NB4 (cell line): ENCODE measurements around the gene ECHDC3.

Source experiments
- POLR2A ChIP-seq: IDR thresholded peaks from 2 replicates; pipeline ENCODE4 v1.6.1; 2011; ENCODE audit warnings: mild to moderate bottlenecking; ENCODE audit not compliant: insufficient read length; ENCODE audit errors: extremely low read depth
- TF ChIP-seq, protein P1 (sequence below): IDR thresholded peaks from one replicate; pipeline ENCODE4 v1.5.1; 2012; ENCODE audit warnings: low read depth, low read length
- TF ChIP-seq, protein P2 (sequence below): IDR thresholded peaks from 2 replicates; pipeline ENCODE4 v1.6.1; 2011; ENCODE audit warnings: low read depth, low read length

DNA sequence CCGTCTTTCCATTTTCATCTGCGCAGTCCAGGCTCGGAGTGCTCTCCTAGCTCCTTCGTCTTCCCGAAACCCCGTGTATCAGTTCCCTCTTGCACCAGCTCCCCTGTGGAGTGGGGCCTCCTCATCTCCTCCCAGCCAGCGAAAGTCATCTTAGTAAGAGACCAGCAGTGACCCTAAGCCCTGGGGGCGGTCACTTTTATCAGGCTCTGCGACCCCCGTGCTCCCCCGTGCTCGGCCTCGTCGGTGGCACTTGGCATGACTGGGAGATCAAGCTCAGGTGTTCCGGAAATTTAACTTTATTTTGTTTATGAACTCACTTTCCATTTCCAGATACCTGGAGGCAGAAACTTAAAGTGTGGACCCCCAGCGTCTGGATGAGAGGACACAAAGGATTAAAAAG lies 574 bp upstream of the ECHDC3 start:
- TF ChIP-seq, protein P1, sequence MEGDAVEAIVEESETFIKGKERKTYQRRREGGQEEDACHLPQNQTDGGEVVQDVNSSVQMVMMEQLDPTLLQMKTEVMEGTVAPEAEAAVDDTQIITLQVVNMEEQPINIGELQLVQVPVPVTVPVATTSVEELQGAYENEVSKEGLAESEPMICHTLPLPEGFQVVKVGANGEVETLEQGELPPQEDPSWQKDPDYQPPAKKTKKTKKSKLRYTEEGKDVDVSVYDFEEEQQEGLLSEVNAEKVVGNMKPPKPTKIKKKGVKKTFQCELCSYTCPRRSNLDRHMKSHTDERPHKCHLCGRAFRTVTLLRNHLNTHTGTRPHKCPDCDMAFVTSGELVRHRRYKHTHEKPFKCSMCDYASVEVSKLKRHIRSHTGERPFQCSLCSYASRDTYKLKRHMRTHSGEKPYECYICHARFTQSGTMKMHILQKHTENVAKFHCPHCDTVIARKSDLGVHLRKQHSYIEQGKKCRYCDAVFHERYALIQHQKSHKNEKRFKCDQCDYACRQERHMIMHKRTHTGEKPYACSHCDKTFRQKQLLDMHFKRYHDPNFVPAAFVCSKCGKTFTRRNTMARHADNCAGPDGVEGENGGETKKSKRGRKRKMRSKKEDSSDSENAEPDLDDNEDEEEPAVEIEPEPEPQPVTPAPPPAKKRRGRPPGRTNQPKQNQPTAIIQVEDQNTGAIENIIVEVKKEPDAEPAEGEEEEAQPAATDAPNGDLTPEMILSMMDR = no peak
- no peak for TF ChIP-seq POLR2A
- TF ChIP-seq, protein P2, sequence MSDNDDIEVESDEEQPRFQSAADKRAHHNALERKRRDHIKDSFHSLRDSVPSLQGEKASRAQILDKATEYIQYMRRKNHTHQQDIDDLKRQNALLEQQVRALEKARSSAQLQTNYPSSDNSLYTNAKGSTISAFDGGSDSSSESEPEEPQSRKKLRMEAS = no peak
